HUES6 (cell line): ENCODE data around the gene RBM46.

Experiments used
- H3K27ac ChIP-seq: 2 replicates; pipeline ENCODE4 v1.7.0; 2013; ENCODE audit warnings: low read depth, mild to moderate bottlenecking, low read length, inconsistent platforms
- H3K27me3 ChIP-seq: 2 replicates; pipeline ENCODE4 v1.6.1; 2013; ENCODE audit warnings: low read length; ENCODE audit not compliant: control insufficient read depth, insufficient read depth
- H3K36me3 ChIP-seq: 2 replicates; pipeline ENCODE4 v1.6.1; 2013; ENCODE audit warnings: low read length; ENCODE audit not compliant: control insufficient read depth, insufficient read depth
- H3K4me1 ChIP-seq: 2 replicates; pipeline ENCODE4 v1.6.1; 2013; ENCODE audit warnings: low read length; ENCODE audit not compliant: control insufficient read depth, insufficient read depth
- H3K4me3 ChIP-seq: 2 replicates; pipeline ENCODE4 v1.5.1; 2013; ENCODE audit warnings: low read depth, low read length
- H3K9ac ChIP-seq: one replicate; pipeline ENCODE4 v1.6.1; 2013; ENCODE audit warnings: mild to moderate bottlenecking, low read length
- H3K9me3 ChIP-seq: 2 replicates; pipeline ENCODE4 v1.6.1; 2013; ENCODE audit warnings: low read depth, low read length; ENCODE audit not compliant: control insufficient read depth, insufficient read depth

The RBM46 gene

DNA sequence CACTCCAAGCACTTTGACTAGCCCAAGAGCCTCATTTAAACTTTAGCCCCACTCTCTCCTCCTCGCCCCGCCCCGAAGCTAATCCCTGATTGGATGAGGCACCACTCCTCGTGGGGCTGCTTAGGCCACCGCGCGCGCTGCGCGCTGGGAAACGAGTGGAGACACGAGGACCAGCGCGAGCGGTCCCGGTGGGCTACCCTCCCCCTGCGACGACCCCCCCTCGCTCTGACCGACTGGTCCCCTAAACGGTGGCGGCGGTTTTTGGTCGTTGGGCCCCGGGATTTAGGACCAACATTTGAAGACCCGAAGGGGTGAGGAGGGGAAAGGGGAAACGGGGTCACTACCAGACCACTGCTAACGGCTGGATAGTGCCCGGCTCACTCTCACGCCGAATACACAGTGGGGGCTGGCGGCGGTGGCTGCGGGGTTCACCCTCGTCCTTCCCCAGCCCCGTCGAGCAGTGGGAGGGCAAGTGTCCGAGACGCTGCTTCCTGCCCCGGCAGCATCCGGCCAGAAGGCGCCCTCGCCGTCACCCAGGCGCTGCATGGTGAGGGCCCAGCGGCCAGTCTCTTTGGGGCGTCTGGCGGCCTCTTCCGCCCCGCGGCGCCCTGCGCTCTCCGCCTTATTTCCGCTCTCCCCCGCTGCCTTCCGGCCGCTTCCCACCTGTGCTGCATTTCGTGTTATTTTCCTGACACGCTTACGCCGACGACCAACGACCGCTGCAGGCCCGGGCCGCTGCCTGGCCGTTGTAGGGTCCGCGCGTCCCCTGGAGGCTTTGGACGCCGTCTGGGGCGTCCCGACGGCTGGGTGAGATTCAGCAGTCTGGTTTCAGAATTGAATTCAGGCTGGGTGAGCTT lies at the start of gene RBM46:
RBM46 (plus strand) TSS at position 147 of the 857 bp plus-strand sequence. CDS start 15,481 bp downstream, outside the sequence.
- H3K4me1 ChIP-seq: no peaks in the 10 kb centered on the region
- no peaks in the 10 kb centered on the region for H3K9me3 ChIP-seq
- H3K27ac ChIP-seq: no peak within 1 kb of the TSS
- peak within 1 kb of the TSS; percentile 38; the same call in 1 of the 2 replicates for H3K4me3 ChIP-seq
- no peak within 1 kb of the TSS for H3K9ac ChIP-seq
- no peaks in the 10 kb centered on the region for H3K36me3 ChIP-seq
- H3K27me3 ChIP-seq: no peaks in the 10 kb centered on the region

GRCh38 chr4:154731756-154732155 lies 49.3 kb upstream of the RBM46 start:
- Histone ChIP-seq H3K4me3 (no peak overlapping the region), H3K4me1 (no peaks in the 10 kb centered on the region), H3K9ac (no peak overlapping the region), H3K9me3 (no peaks in the 10 kb centered on the region), H3K27me3 (no peaks in the 10 kb centered on the region), H3K27ac (no peak overlapping the region), H3K36me3 (no peaks in the 10 kb centered on the region)

GRCh38 chr4:154732669-154733068 lies 48.4 kb upstream of the RBM46 start:
- Histone ChIP-seq H3K27me3 (no peaks in the 10 kb centered on the region), H3K4me1 (no peaks in the 10 kb centered on the region; the same call in 1 of the 2 replicates), H3K27ac (no peak overlapping the region), H3K9me3 (no peaks in the 10 kb centered on the region), H3K36me3 (no peaks in the 10 kb centered on the region), H3K4me3 (no peak overlapping the region), H3K9ac (no peak overlapping the region)

- H3K9me3 ChIP-seq: no peaks in the 10 kb centered on the region
Measured at GRCh38 chr4:154736770-154737169, 44.3 kb upstream of the RBM46 start.

DNA sequence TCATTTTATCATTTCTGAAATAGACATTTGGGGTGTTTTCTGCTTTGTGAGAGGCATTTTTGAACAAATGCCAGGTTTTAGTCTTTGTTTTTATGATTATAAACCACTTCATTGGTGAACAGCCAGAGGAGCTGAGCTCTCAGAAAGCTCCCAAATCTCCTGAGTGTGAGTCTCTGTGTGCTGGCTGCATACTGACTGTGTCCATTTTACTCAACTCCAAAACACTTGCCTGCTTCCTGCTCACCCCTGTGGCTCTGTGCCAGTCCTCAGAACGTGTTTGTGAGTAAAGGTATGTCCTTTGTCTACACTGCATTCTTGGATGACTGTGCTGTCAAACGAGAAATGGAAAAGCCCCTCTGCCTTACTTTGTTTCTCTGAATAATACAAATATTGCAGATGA lies 42.6 kb upstream of the RBM46 start:
- H3K4me1 ChIP-seq: peaks cover 37% of the 10 kb centered on the region
- H3K9me3 ChIP-seq: no peaks in the 10 kb centered on the region
- no peak overlapping the region for H3K9ac ChIP-seq
- H3K4me3 ChIP-seq: no peak overlapping the region
- peaks cover 39% of the 10 kb centered on the region for H3K27me3 ChIP-seq
- no peaks in the 10 kb centered on the region for H3K36me3 ChIP-seq
- no peak overlapping the region for H3K27ac ChIP-seq

More at GRCh38 chr4:154736770-154737169, 44.3 kb upstream of the RBM46 start:
- no peak overlapping the region for H3K9ac ChIP-seq
- peaks cover 23% of the 10 kb centered on the region for H3K27me3 ChIP-seq
- H3K27ac ChIP-seq: no peak overlapping the region
- peaks cover 37% of the 10 kb centered on the region for H3K4me1 ChIP-seq
- no peaks in the 10 kb centered on the region for H3K36me3 ChIP-seq
- no peak overlapping the region for H3K4me3 ChIP-seq

DNA sequence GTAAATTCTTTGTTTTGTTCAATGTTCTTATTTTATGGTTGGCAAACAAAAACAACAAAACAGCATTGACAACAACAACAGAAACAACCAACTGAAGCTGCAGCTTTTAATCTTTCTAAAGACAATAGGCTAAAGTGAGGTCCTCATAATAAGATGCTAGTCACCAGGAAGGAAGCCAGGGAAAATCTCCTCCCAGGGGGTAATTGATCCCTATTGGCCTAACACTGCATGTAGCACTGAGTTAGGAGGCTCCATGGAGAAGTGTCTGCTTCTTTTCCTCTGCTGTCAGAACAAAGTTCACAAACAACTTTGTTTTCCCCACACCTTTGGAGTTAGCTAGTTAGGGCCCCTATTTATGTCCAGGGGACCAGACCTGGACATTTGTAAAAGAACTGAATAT lies 42.0 kb upstream of the RBM46 start:
- no peak overlapping the region for H3K27ac ChIP-seq
- H3K9ac ChIP-seq: no peak overlapping the region
- H3K9me3 ChIP-seq: no peaks in the 10 kb centered on the region
- H3K27me3 ChIP-seq: peaks cover 44% of the 10 kb centered on the region
- no peak overlapping the region for H3K4me3 ChIP-seq
- no peaks in the 10 kb centered on the region for H3K36me3 ChIP-seq
- H3K4me1 ChIP-seq: peaks cover 37% of the 10 kb centered on the region

GRCh38 chr4:154740462-154740861 lies 40.6 kb upstream of the RBM46 start:
- Histone ChIP-seq H3K4me3 (peak overlapping the region; percentile 45), H3K27ac (no peak overlapping the region), H3K4me1 (peaks cover 37% of the 10 kb centered on the region), H3K27me3 (peaks cover 58% of the 10 kb centered on the region), H3K9ac (no peak overlapping the region), H3K36me3 (no peaks in the 10 kb centered on the region), H3K9me3 (no peaks in the 10 kb centered on the region)

GRCh38 chr4:154741131-154741665 lies 39.9 kb upstream of the RBM46 start:
- Histone ChIP-seq H3K9ac (peak overlapping the region; percentile 14), H3K4me3 (peak overlapping the region; percentile 45), H3K27ac (no peak overlapping the region), H3K27me3 (peaks cover 64% of the 10 kb centered on the region), H3K4me1 (peaks cover 37% of the 10 kb centered on the region), H3K36me3 (no peaks in the 10 kb centered on the region), H3K9me3 (no peaks in the 10 kb centered on the region)

- H3K36me3 ChIP-seq: no peaks in the 10 kb centered on the region
- no peaks in the 10 kb centered on the region for H3K9me3 ChIP-seq
- H3K4me3 ChIP-seq: peak overlapping the region; percentile 51
- H3K27ac ChIP-seq: no peak overlapping the region
- peak overlapping the region; percentile 67 for H3K9ac ChIP-seq
- peaks cover 64% of the 10 kb centered on the region for H3K27me3 ChIP-seq
- H3K4me1 ChIP-seq: peaks cover 37% of the 10 kb centered on the region
Measured at GRCh38 chr4:154741922-154742850, 38.9 kb upstream of the RBM46 start.

- Histone ChIP-seq H3K27ac (no peak within 1 kb of the TSS), H3K4me3 (peak within 1 kb of the TSS; percentile 90), H3K4me1 (peaks cover 26% of the 10 kb centered on the region), H3K9me3 (no peaks in the 10 kb centered on the region), H3K36me3 (no peaks in the 10 kb centered on the region), H3K9ac (peak within 1 kb of the TSS; percentile 63), H3K27me3 (peaks cover 64% of the 10 kb centered on the region)
Measured at GRCh38 chr4:154743683-154744340, 37.3 kb upstream of the RBM46 start, which contains the start of gene LRAT. TSS of gene LRAT (plus strand) at chr4:154744000. CDS start at chr4:154744327, 327 bp downstream.
